ENCODE measurements around the gene BICRAL. TPM values are rescaled to one million over a fixed set of nuclear protein-coding genes. Genes with fewer than 3 reads are reported as not detected.
"Not testable (repeated sequence)": the region's sequence is repeated elsewhere in the genome, so short reads cannot be mapped to it uniquely, and the experiment has no call there.

The BICRAL gene
- total and polyA plus RNA-seq, 8 donors: 12.6 to 20.0 (median 18.5) TPM

DNA sequence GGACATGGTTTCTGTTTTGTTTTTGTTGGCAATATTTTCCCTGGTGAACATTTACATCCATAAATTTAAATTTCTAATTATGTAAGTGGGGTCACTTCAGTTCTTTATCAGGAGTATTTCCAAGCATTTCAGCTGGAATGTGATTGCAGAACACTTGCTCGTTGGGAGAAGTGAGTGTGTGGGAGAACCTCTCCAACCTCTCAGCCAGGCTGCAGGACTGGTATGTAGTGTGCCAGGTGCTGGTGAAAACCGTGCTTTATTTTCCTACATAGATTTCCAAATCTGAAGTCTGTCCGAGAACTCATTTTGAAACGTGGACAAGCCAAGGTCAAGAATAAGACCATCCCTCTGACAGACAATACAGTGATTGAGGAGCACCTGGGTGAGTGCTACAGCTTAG lies 103.8 kb downstream of the BICRAL start:
- peaks cover 6 to 32% of the 10 kb centered on the region in 2 donors for H3K4me1 ChIP-seq
- no peak for DNase-seq
- no peak overlapping the region for H3K4me3 ChIP-seq
- TF ChIP-seq CTCF (IDR thresholded peaks at IDR 0.05): no peak
- intact Hi-C loops (cut with DNase I): no loop called here
- no peaks in the 10 kb centered on the region for H3K27me3 ChIP-seq
- H3K27ac ChIP-seq: no peak overlapping the region
- H3K9me3 ChIP-seq: no peaks in the 10 kb centered on the region
- peak; percentile 50 for ATAC-seq
- H3K36me3 ChIP-seq: peaks cover 0 to 55% of the 10 kb centered on the region in 2 donors

DNA sequence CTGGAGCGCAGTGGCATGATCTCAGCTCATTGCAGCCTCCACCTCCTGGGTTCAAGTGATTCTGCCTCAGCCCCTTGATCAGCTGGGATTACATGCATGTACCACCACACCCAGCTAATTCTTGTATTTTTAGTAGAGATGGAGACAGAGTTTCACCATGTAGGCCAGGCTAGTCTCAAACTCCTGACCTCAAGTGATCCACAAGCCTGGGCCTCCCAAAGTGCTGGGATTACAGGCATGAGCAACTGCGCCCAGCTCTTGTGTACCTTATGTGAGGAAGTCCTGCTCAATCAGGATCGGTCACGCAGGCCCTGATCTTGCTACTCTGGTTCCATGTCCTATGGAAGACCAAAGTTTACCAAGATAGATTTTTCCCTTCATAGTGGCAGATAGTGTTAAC lies 106.3 kb downstream of the BICRAL start:
- H3K36me3 ChIP-seq: peaks cover 0 to 38% of the 10 kb centered on the region in 2 donors
- ATAC-seq; H3K27me3 ChIP-seq; H3K9me3 ChIP-seq; intact Hi-C loops (cut with DNase I); H3K4me3 ChIP-seq; H3K27ac ChIP-seq; DNase-seq: not testable (repeated sequence)
- peaks cover 4 to 22% of the 10 kb centered on the region in 2 donors for H3K4me1 ChIP-seq

DNA sequence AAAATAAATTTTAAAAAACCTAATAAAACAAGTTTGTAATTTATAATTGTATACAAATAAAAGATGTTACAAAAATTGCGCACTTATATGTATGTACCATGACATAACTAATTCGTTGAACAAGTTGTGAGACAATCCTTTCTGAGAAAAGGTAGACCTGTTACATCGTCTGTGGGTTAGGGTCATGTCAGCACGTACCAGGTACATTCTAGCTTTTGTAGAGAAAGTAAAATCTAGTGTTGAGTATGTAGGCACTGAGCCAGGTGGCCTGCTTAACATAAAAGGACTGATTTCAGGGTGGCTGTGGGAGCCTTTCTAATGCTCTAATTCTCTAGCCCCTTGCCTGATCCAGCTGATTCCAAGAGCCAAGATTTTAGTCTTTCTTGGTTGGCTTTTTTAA lies 108.0 kb downstream of the BICRAL start:
- peaks cover 0 to 22% of the 10 kb centered on the region in 2 donors for H3K36me3 ChIP-seq
- H3K4me3 ChIP-seq: peak overlapping the region in 1 of 2 donors; percentile 92
- intact Hi-C loops (cut with DNase I): no loop called here
- peak overlapping the region in 1 of 2 donors; percentile 95 for H3K27ac ChIP-seq
- peaks cover 4 to 28% of the 10 kb centered on the region in 2 donors for H3K4me1 ChIP-seq
- H3K27me3 ChIP-seq: no peaks in the 10 kb centered on the region
- DNase-seq (no peak), ATAC-seq (no peak)
- H3K9me3 ChIP-seq: no peaks in the 10 kb centered on the region
- TF ChIP-seq CTCF (IDR thresholded peaks at IDR 0.05): no peak

- Histone ChIP-seq H3K9me3 (no peaks in the 10 kb centered on the region), H3K4me1 (peaks cover 4 to 28% of the 10 kb centered on the region in 2 donors), H3K27ac (peak overlapping the region; percentile 87 to 95), H3K27me3 (no peaks in the 10 kb centered on the region), H3K4me3 (peak overlapping the region; percentile 84 to 92), H3K36me3 (peaks cover 0 to 14% of the 10 kb centered on the region in 2 donors)
- intact Hi-C loops (cut with DNase I): no loop called here
- DNase-seq (peak; percentile 94 to 95 (median 94)), ATAC-seq (peak; percentile 99)
- TF ChIP-seq CTCF (IDR thresholded peaks at IDR 0.05): no peak
Observed at GRCh38 chr6:42890311-42891198, 108.7 kb downstream of the BICRAL start.

GRCh38 chr6:42891199-42891722 lies 109.4 kb downstream of the BICRAL start:
- H3K4me1 ChIP-seq: peaks cover 4 to 28% of the 10 kb centered on the region in 2 donors
- H3K4me3 ChIP-seq: peak overlapping the region; percentile 84 to 92
- ATAC-seq: no peak
- peak overlapping the region; percentile 87 to 95 for H3K27ac ChIP-seq
- intact Hi-C loops (cut with DNase I): no loop called here
- no peak for TF ChIP-seq CTCF (IDR thresholded peaks at IDR 0.05)
- no peaks in the 10 kb centered on the region for H3K9me3 ChIP-seq
- no peak for DNase-seq
- no peaks in the 10 kb centered on the region for H3K27me3 ChIP-seq
- peaks cover 0 to 7% of the 10 kb centered on the region in 2 donors for H3K36me3 ChIP-seq

DNA sequence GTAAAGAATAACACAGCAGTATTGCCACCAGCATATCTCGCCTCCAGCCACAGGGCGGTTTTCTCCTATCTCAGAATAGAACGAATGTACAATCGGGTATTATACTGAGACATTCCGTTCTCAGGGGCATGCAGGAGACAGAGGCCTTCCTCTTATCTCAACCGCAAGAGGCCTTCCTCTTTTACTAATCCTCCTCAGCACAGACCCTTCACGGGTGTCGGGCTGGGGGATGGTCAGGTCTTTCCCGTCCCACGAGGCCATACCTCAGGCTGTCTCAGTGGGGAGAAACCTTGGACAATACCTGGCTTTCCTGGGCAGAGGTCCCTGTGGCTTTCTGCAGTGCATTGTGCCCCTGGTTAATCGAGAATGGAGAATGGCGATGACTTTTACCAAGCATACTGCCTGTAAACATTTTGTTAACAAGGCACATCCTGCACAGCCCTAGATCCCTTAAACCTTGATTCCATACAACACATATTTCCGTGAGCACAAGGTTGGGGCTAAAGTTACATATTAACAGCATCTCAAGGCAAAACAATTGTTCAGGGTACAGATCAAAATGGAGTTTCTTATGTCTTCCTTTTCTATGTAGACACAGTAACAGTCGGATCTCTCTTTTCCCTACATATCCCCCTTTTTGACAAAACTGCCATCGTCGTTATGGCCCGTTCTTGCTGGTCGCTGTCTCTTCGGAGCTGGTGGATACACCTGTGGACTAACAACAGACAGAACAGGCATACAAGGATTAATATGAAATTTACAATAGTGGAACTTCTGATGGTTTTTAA lies 112.4 kb downstream of the BICRAL start:
- ATAC-seq; H3K36me3 ChIP-seq; H3K27ac ChIP-seq; DNase-seq; H3K9me3 ChIP-seq; intact Hi-C loops (cut with DNase I); H3K27me3 ChIP-seq; H3K4me3 ChIP-seq: not testable (repeated sequence)
- H3K4me1 ChIP-seq: peaks cover 4 to 26% of the 10 kb centered on the region in 2 donors
